ENCODE results near the gene MKNK1. TPM values are rescaled to one million over a fixed set of nuclear protein-coding genes. Genes with fewer than 3 reads are reported as not detected.
A peak's percentile ranks its signal among the peaks of the same experiment; 100 is the strongest.

The MKNK1 gene
- total RNA-seq, 4 donors from 2014 or later = 15.8 to 39.1 (median 27.4) TPM

DNA sequence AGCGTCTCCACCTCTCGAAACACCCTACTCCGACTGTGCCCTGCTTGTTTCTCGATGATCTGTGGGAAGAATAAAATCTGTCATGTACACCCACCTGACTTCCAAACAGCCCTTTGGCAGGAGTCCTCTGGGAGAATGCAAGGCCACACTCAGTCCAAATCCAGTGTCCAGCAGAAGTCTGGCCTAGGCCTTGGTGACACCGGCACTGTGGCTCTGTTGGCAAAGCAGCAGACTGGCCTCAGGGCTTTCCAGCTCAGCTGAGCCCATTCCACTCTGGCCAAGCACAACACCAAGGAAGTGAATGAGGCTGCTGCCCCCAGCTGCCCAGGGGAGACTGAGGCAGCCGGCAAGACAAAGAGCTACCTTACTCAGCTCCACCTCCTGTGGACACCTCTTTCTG is 27.5 kb downstream of the MKNK1 start:
- no peaks in the 10 kb centered on the region for H3K27me3 ChIP-seq
- 96% methylated on average over 6 of the region's 6 CpGs for WGBS
- H3K27ac ChIP-seq = no peak overlapping the region
- H3K4me3 ChIP-seq = no peak overlapping the region
- H3K36me3 ChIP-seq = peaks cover 67% of the 10 kb centered on the region
- H3K4me1 ChIP-seq = no peaks in the 10 kb centered on the region
- DNase-seq (ENCODE audit: low spot score in 2 of 2) = no peak
- no peak for TF ChIP-seq POLR2AphosphoS5 (IDR thresholded peaks at IDR 0.05)
- no peak for TF ChIP-seq EP300 (IDR thresholded peaks at IDR 0.05)
- TF ChIP-seq, protein P1, sequence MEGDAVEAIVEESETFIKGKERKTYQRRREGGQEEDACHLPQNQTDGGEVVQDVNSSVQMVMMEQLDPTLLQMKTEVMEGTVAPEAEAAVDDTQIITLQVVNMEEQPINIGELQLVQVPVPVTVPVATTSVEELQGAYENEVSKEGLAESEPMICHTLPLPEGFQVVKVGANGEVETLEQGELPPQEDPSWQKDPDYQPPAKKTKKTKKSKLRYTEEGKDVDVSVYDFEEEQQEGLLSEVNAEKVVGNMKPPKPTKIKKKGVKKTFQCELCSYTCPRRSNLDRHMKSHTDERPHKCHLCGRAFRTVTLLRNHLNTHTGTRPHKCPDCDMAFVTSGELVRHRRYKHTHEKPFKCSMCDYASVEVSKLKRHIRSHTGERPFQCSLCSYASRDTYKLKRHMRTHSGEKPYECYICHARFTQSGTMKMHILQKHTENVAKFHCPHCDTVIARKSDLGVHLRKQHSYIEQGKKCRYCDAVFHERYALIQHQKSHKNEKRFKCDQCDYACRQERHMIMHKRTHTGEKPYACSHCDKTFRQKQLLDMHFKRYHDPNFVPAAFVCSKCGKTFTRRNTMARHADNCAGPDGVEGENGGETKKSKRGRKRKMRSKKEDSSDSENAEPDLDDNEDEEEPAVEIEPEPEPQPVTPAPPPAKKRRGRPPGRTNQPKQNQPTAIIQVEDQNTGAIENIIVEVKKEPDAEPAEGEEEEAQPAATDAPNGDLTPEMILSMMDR (IDR thresholded peaks at IDR 0.05) = no peak
- no peak for TF ChIP-seq POLR2A (IDR thresholded peaks at IDR 0.05)
- H3K9me3 ChIP-seq = no peaks in the 10 kb centered on the region

- 88% methylated on average over 3 of the region's 3 CpGs for WGBS
- no peak for DNase-seq (ENCODE audit: low spot score in 2 of 2)
Measured at GRCh38 chr1:46575778-46576177, 28.3 kb downstream of the MKNK1 start.

GRCh38 chr1:46575300-46575699 is 28.8 kb downstream of the MKNK1 start:
- H3K27me3 ChIP-seq = no peaks in the 10 kb centered on the region
- no peak for TF ChIP-seq POLR2AphosphoS5 (IDR thresholded peaks at IDR 0.05)
- TF ChIP-seq POLR2A (IDR thresholded peaks at IDR 0.05) = no peak
- TF ChIP-seq EP300 (IDR thresholded peaks at IDR 0.05) = no peak
- TF ChIP-seq, protein P1 (IDR thresholded peaks at IDR 0.05) = no peak
- no peak overlapping the region for H3K4me3 ChIP-seq
- no peak overlapping the region for H3K27ac ChIP-seq
- H3K36me3 ChIP-seq = peaks cover 66% of the 10 kb centered on the region
- H3K4me1 ChIP-seq = no peaks in the 10 kb centered on the region
- H3K9me3 ChIP-seq = no peaks in the 10 kb centered on the region
- no peak for DNase-seq (ENCODE audit: low spot score in 2 of 2)
- 79% methylated on average over 12 of the region's 12 CpGs for WGBS

More at GRCh38 chr1:46575778-46576177, 28.3 kb downstream of the MKNK1 start:
- Histone ChIP-seq H3K36me3 (peaks cover 66% of the 10 kb centered on the region), H3K27ac (no peak overlapping the region), H3K4me3 (no peak overlapping the region), H3K27me3 (no peaks in the 10 kb centered on the region), H3K9me3 (no peaks in the 10 kb centered on the region), H3K4me1 (no peaks in the 10 kb centered on the region)
- no peak for TF ChIP-seq POLR2A (IDR thresholded peaks at IDR 0.05)
- TF ChIP-seq, protein P1 (IDR thresholded peaks at IDR 0.05) = no peak
- TF ChIP-seq EP300 (IDR thresholded peaks at IDR 0.05) = no peak
- no peak for TF ChIP-seq POLR2AphosphoS5 (IDR thresholded peaks at IDR 0.05)

DNA sequence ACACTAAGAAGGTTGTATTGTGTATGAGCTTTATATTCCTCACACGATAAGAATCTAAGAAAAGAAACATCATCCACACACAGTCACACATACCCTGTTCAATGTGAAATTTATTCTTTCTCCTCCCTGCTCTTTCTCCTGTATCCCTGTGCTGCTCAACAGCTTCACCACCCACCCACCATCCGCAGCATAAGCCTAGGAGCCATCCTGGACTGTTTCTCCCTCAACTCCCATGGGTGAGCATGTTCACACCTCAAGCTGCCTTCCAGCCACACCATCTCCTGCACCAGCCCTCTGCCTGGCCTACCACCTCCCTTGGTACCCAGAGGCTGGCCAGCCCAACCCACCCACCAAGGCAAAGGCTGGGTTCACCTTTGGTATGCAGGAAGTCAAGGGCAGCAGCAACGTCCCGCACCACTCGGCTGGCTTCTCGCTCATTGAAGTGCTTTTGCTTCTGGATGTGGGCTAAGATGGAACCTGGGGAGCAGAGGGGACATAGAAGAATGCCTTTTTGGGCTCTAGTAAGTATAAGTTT is 32.3 kb downstream of the MKNK1 start:
- no peaks in the 10 kb centered on the region for H3K9me3 ChIP-seq
- WGBS = 92% methylated on average over 6 of the region's 6 CpGs
- no peaks in the 10 kb centered on the region for H3K27me3 ChIP-seq
- H3K4me1 ChIP-seq = no peaks in the 10 kb centered on the region
- no peak overlapping the region for H3K4me3 ChIP-seq
- H3K27ac ChIP-seq = no peak overlapping the region
- DNase-seq (ENCODE audit: low spot score in 2 of 2) = no peak
- H3K36me3 ChIP-seq = peaks cover 53% of the 10 kb centered on the region
- TF ChIP-seq POLR2AphosphoS5 (IDR thresholded peaks at IDR 0.05) = no peak

DNA sequence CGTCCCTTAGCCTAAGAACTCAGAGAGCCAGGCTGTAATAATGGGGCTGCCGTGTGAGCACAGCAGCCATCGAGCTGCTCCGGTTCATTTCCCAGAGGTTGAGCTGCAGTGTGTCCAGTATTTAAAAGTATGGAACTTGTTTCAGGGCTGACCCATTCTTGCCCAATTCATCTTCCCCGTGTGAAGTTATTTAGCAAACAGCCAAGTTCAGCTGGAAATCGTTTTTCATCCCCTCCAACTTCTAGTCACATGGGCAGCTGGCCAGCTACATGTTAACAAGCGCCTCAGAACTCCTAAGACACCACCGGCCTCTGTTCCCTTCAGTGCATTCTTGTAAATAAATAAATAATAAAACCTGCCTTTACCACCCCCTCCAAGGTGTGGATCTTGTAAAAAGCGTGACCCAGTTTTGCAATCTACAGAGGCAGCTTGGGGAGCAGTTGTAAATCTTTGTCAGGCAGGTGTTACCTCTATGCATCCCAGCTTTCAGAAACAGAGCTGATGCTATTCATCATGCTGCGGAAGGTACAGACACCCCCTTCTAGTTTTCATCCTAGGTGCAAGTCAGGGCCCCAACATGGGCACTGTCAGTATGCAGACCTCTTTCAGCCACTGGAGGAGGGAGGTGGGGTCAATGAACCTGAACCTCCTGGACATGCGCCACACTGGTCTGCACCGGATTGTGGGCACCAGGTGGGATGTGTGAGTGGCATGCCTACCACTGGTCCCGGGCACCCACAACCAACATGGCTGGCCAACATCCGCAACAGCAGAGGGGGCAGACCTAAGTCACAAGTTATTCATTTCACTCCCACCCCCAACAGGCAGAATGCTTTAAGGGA is 34.0 kb downstream of the MKNK1 start:
- H3K27me3 ChIP-seq = no peaks in the 10 kb centered on the region
- 78% methylated on average over 14 of the region's 14 CpGs for WGBS
- TF ChIP-seq POLR2A (IDR thresholded peaks at IDR 0.05) (no peak), POLR2AphosphoS5 (IDR thresholded peaks at IDR 0.05) (no peak), EP300 (IDR thresholded peaks at IDR 0.05) (no peak)
- no peaks in the 10 kb centered on the region for H3K9me3 ChIP-seq
- H3K36me3 ChIP-seq = peaks cover 42% of the 10 kb centered on the region
- no peak overlapping the region for H3K4me3 ChIP-seq
- H3K4me1 ChIP-seq = no peaks in the 10 kb centered on the region
- H3K27ac ChIP-seq = no peak overlapping the region
- DNase-seq (ENCODE audit: low spot score in 2 of 2) = peak in 1 of 2 donors; percentile 46

- H3K27me3 ChIP-seq = no peaks in the 10 kb centered on the region
- H3K27ac ChIP-seq = no peak overlapping the region
- TF ChIP-seq POLR2A (IDR thresholded peaks at IDR 0.05) (no peak), POLR2AphosphoS5 (IDR thresholded peaks at IDR 0.05) (no peak), EP300 (IDR thresholded peaks at IDR 0.05) (no peak)
- TF ChIP-seq, protein P1 (IDR thresholded peaks at IDR 0.05) = no peak
- H3K4me1 ChIP-seq = no peaks in the 10 kb centered on the region
- 94% methylated on average over 4 of the region's 4 CpGs for WGBS
- H3K36me3 ChIP-seq = peaks cover 43% of the 10 kb centered on the region
- no peaks in the 10 kb centered on the region for H3K9me3 ChIP-seq
- no peak overlapping the region for H3K4me3 ChIP-seq
- DNase-seq (ENCODE audit: low spot score in 2 of 2) = peak in 1 of 2 donors; percentile 30
Measured at GRCh38 chr1:46569116-46569515, 35.0 kb downstream of the MKNK1 start.

All from suprapubic skin (tissue), 4 donors.